Keratinocyte (primary cell): ENCODE measurements around the gene MFAP3L. TPM values are rescaled to one million over a fixed set of nuclear protein-coding genes. Genes with fewer than 3 reads are reported as not detected.
A peak's percentile ranks its signal among the peaks of the same experiment; 100 is the strongest.
"Not testable (repeated sequence)": the region's sequence is repeated elsewhere in the genome, so short reads cannot be mapped to it uniquely, and the experiment has no call there.

Source experiments
- DNase-seq: peaks from one replicate; pipeline ENCODE4 v3.0.0-alpha.2; 2011; ENCODE audit warnings: low read depth, missing footprints, low spot score
- FAIRE-seq: peaks from 2 replicates; lab custom pipeline; 2011; peaks lifted over from hg19 to GRCh38; lab: Jason Lieb, UNC
- H2AFZ ChIP-seq: 2 replicates; pipeline ENCODE4 v1.6.0; 2012; ENCODE audit warnings: low read length, control low read depth, inconsistent platforms; ENCODE audit not compliant: control insufficient read depth
- H3K27ac ChIP-seq: 2 replicates; pipeline ENCODE4 v1.5.1; 2011; ENCODE audit warnings: low read length; ENCODE audit not compliant: control insufficient read depth, insufficient read depth
- H3K27me3 ChIP-seq: 3 replicates; pipeline ENCODE4 v1.6.0; 2011; ENCODE audit warnings: low read length; ENCODE audit not compliant: control insufficient read depth, insufficient read depth; ENCODE audit errors: extremely low read depth
- H3K36me3 ChIP-seq, 2 experiments: 2 replicates in 1 of 2; 3 replicates in 1 of 2; pipeline ENCODE4 v1.5.1; 2011; ENCODE audit warnings: low read length in 2 of 2, mild to moderate bottlenecking in 1 of 2; ENCODE audit not compliant: control insufficient read depth in 2 of 2, insufficient read depth in 2 of 2; ENCODE audit errors: extremely low read depth in 1 of 2
- H3K4me1 ChIP-seq: 3 replicates; pipeline ENCODE4 v1.5.1; 2011; ENCODE audit warnings: low read length; ENCODE audit not compliant: control insufficient read depth, insufficient read depth; ENCODE audit errors: extremely low read depth
- H3K4me2 ChIP-seq: 3 replicates; pipeline ENCODE4 v1.6.0; 2011; ENCODE audit warnings: low read depth, low read length; ENCODE audit not compliant: control insufficient read depth, insufficient read depth; ENCODE audit errors: extremely low read depth
- H3K4me3 ChIP-seq, 3 experiments: fragments of 200-600 bp in 1 of 3; sonication (generic) in 1 of 3; 2 replicates in 2 of 3; 3 replicates in 1 of 3; pipeline ENCODE4 v1.5.1; 2011 to 2016; ENCODE audit warnings: low read length in 3 of 3, mild to moderate bottlenecking in 3 of 3, control low read depth in 2 of 3, inconsistent platforms in 1 of 3, low read depth in 1 of 3, mixed read lengths in 1 of 3, mixed run types in 1 of 3, moderate library complexity in 1 of 3; ENCODE audit not compliant: control insufficient read depth in 2 of 3, insufficient read depth in 2 of 3; ENCODE audit errors: extremely low read depth in 1 of 3
- H3K79me2 ChIP-seq: 2 replicates; pipeline ENCODE4 v1.6.0; 2012; ENCODE audit warnings: low read length; ENCODE audit not compliant: control insufficient read depth, insufficient read depth
- H3K9ac ChIP-seq: 3 replicates; pipeline ENCODE4 v1.6.0; 2011; ENCODE audit warnings: low read length; ENCODE audit not compliant: control insufficient read depth, insufficient read depth; ENCODE audit errors: extremely low read depth
- H3K9me1 ChIP-seq: 3 replicates; pipeline ENCODE4 v1.6.0; 2011; ENCODE audit warnings: low read length; ENCODE audit not compliant: control insufficient read depth, insufficient read depth; ENCODE audit errors: extremely low read depth
- H3K9me3 ChIP-seq: 2 replicates; pipeline ENCODE4 v1.5.1; 2012; ENCODE audit warnings: low read depth, low read length; ENCODE audit not compliant: control insufficient read depth
- H4K20me1 ChIP-seq: 3 replicates; pipeline ENCODE4 v1.6.0; 2011; ENCODE audit warnings: low read length; ENCODE audit not compliant: control insufficient read depth, insufficient read depth; ENCODE audit errors: extremely low read depth
- CTCF ChIP-seq, 3 experiments: IDR thresholded peaks in 1 of 3; conservative IDR thresholded peaks in 1 of 3; optimal IDR thresholded peaks in 1 of 3; 2 replicates in 2 of 3; 3 replicates in 1 of 3; pipeline versions ENCODE3 to v1.5.1; 2011; ENCODE audit warnings: low read length in 3 of 3, mild to moderate bottlenecking in 3 of 3, moderate library complexity in 2 of 3, control low read depth in 1 of 3, inconsistent platforms in 1 of 3; ENCODE audit not compliant: insufficient read depth in 2 of 3; ENCODE audit errors: extremely low read depth in 1 of 3
- EZH2 ChIP-seq: IDR thresholded peaks from one replicate; pipeline ENCODE4 v1.6.1; 2012; ENCODE audit warnings: inconsistent platforms, mild to moderate bottlenecking, low read length, moderate library complexity
- dilution Hi-C: fragments of 300-500 bp; cut with MboI; formaldehyde crosslinking; loops from one replicate; pipeline ENCODE4 v1.7.0; 2020; ENCODE audit warnings: low sequenced_read_pairs; ENCODE audit not compliant: extremely low pct_ligation_motif_present
- polyA plus RNA-seq, 5 experiments: library from polyadenylated mRNA; depleted of rRNA in 3 of 5; stranded (reverse) in 3 of 5; stranded (forward) in 1 of 5; unstranded in 1 of 5; fragments of >200 nt; gene quantifications; 1 replicate in 1 of 5; 2 replicates in 3 of 5; 3 replicates in 1 of 5; pipeline versions ENCODE4 v1.2.1 to v1.2.3, GENCODE V29; 2011 to 2012; ENCODE audit warnings: missing spikeins in 2 of 5, low read depth in 1 of 5, low replicate concordance in 1 of 5

The MFAP3L gene
- polyA plus RNA-seq, 1 donor (not counting 4 experiments of a cell fraction or from before 2014, with no cell fraction given) = 7.6 TPM

- DNase-seq = no peak
- peak; percentile 64 for FAIRE-seq
- H4K20me1 ChIP-seq = no peaks in the 10 kb centered on the region
- H3K4me2 ChIP-seq = no peak overlapping the region
- dilution Hi-C loops = loop anchor here (25.0 kb wide), 1 partner anchor 236 kb away; no protein-coding TSS in a partner anchor
- H3K36me3 ChIP-seq = no peaks in the 10 kb centered on the region
- no peaks in the 10 kb centered on the region for H3K79me2 ChIP-seq
- no peaks in the 10 kb centered on the region for H3K27me3 ChIP-seq
- no peak overlapping the region for H3K4me3 ChIP-seq
- no peaks in the 10 kb centered on the region for H3K9me3 ChIP-seq
- H3K9ac ChIP-seq = no peak overlapping the region
- no peak overlapping the region for H2AFZ ChIP-seq
- H3K27ac ChIP-seq = no peak overlapping the region
- no peaks in the 10 kb centered on the region for H3K9me1 ChIP-seq
- TF ChIP-seq CTCF (optimal IDR thresholded peaks at IDR 0.05 in 1 of 3, IDR thresholded peaks at IDR 0.05 in 1 of 3, conservative IDR thresholded peaks at IDR 0.05 in 1 of 3; ENCODE audit: extremely low read depth in 1 of 3, insufficient read depth in 2 of 3, low read length in 3 of 3) = peak in 2 of 3 experiments; percentile 46 to 56
- TF ChIP-seq EZH2 = no peak
- no peaks in the 10 kb centered on the region for H3K4me1 ChIP-seq
Measured at GRCh38 chr4:170047771-170048354, 21.7 kb upstream of the MFAP3L start.

GRCh38 chr4:170046156-170046555, 20.0 kb upstream of the MFAP3L start:
- not testable (repeated sequence) for H3K27ac ChIP-seq, H3K4me1 ChIP-seq, H2AFZ ChIP-seq, H3K9me3 ChIP-seq, H3K36me3 ChIP-seq, DNase-seq, H3K79me2 ChIP-seq, H3K9me1 ChIP-seq, H4K20me1 ChIP-seq, H3K27me3 ChIP-seq, H3K9ac ChIP-seq, H3K4me2 ChIP-seq, FAIRE-seq, H3K4me3 ChIP-seq
- dilution Hi-C loops = loop anchor here (25.0 kb wide), 1 partner anchor 234 kb away; no protein-coding TSS in a partner anchor
